ENCODE results near the gene IQSEC3.

Gene IQSEC3

GRCh38 chr12:223841-224240, 157.3 kb downstream of the IQSEC3 start:
- no peak for DNase-seq

- DNase-seq, result no peak
Measured at GRCh38 chr12:224330-224729, 157.8 kb downstream of the IQSEC3 start.

DNA sequence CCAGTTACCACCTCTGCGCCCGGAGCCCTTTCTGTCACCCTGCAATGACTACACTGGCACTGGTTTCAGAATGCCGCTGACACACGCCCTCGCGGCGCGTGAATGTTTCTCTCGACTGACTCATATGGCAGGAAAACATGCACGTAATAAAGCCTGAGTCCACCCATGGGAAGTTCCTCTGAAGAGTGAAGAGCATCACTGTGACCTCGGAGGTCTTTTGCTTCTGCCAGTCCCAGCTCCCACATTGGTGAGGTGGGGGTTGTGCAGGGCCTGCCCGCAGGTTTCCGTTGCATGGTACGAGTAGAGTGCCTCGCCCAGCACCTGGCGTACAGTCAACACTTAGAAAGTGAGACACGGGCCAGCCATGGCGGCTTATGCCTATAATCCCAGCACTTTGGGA, 158.4 kb downstream of the IQSEC3 start:
- no peak for DNase-seq

DNA sequence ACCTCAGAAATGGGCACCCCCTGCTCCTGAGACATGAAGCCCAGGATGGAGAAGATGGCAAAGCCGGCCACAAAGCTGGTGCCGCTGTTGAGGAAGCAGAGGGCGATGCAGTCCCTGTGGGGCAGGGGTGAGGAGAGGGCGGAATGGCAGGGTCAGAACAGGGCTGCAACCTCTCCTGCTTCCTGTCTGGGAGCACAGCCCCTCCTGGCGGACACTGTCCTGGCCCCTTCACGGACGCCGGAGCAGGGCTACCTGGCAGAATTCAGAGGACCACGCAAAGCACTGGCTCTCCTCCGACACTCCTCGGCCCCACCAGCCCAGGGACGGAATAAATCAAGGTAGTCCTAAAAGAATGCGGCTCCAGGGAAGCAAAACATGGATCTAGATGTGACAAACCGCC, 159.8 kb downstream of the IQSEC3 start:
- DNase-seq, result no peak

- DNase-seq, result no peak
Measured at GRCh38 chr12:227286-227915, 160.8 kb downstream of the IQSEC3 start.

Measured in Kasumi-1 (cell line).